Mesenchymal stem cell (in vitro differentiated cells and primary cell): ENCODE data around the gene EML6. TPM values are rescaled to one million over a fixed set of nuclear protein-coding genes. Genes with fewer than 3 reads are reported as not detected.
A peak's percentile ranks its signal among the peaks of the same experiment; 100 is the strongest.

Source experiments
- DNase-seq: peaks from one replicate; pipeline ENCODE4 v3.0.0-alpha.2; 2013
- H2AFZ ChIP-seq: one replicate; pipeline ENCODE4 v1.6.1; 2013; ENCODE audit warnings: low read depth, mild to moderate bottlenecking, control low read depth, inconsistent platforms, low read length, moderate library complexity
- H2AK5ac ChIP-seq: 2 replicates; pipeline ENCODE4 v1.6.1; 2013; ENCODE audit warnings: low read length, moderate library complexity, mild to moderate bottlenecking, inconsistent platforms; ENCODE audit not compliant: severe bottlenecking
- H2BK120ac ChIP-seq: one replicate; pipeline ENCODE4 v1.6.1; 2013; ENCODE audit warnings: low read depth, mild to moderate bottlenecking, inconsistent platforms, low read length, moderate library complexity
- H2BK12ac ChIP-seq, 2 experiments: one replicate each; pipeline ENCODE4 v1.6.1; 2013; ENCODE audit warnings: inconsistent platforms in 2 of 2, low read length in 2 of 2, mild to moderate bottlenecking in 2 of 2, moderate library complexity in 2 of 2, control low read depth in 1 of 2
- H2BK15ac ChIP-seq: one replicate; pipeline ENCODE4 v1.6.1; 2013; ENCODE audit warnings: mild to moderate bottlenecking, low read depth, inconsistent platforms; ENCODE audit not compliant: poor library complexity, severe bottlenecking
- H2BK5ac ChIP-seq: 2 replicates; pipeline ENCODE4 v1.6.1; 2013; ENCODE audit warnings: low read depth, mild to moderate bottlenecking, low read length, control low read depth, inconsistent platforms; ENCODE audit not compliant: poor library complexity, severe bottlenecking
- H3K14ac ChIP-seq, 2 experiments: one replicate each; pipeline ENCODE4 v1.6.1; 2013; ENCODE audit warnings: inconsistent platforms in 2 of 2, low read length in 2 of 2, control low read depth in 1 of 2, mild to moderate bottlenecking in 1 of 2, moderate library complexity in 1 of 2
- H3K18ac ChIP-seq, 2 experiments: one replicate each; pipeline ENCODE4 v1.6.1; 2013; ENCODE audit warnings: inconsistent platforms in 2 of 2, low read length in 2 of 2, control low read depth in 1 of 2, low read depth in 1 of 2, mild to moderate bottlenecking in 1 of 2
- H3K23ac ChIP-seq, 2 experiments: one replicate each; pipeline ENCODE4 v1.6.1; 2013; ENCODE audit warnings: inconsistent platforms in 2 of 2, low read length in 2 of 2, mild to moderate bottlenecking in 2 of 2, moderate library complexity in 2 of 2, control low read depth in 1 of 2
- H3K27ac ChIP-seq: 2 replicates; pipeline ENCODE4 v1.5.1; 2013; ENCODE audit warnings: mild to moderate bottlenecking, moderate library complexity, low read length, control low read depth, inconsistent platforms; ENCODE audit not compliant: poor library complexity, severe bottlenecking
- H3K27me3 ChIP-seq, 2 experiments: 2 replicates each; pipeline versions ENCODE4 v1.6.1 to v1.7.0; 2013; ENCODE audit warnings: low read length in 2 of 2, mild to moderate bottlenecking in 2 of 2, moderate library complexity in 2 of 2, control low read depth in 1 of 2, inconsistent platforms in 1 of 2; ENCODE audit not compliant: control insufficient read depth in 1 of 2, insufficient read depth in 1 of 2
- H3K36me3 ChIP-seq, 2 experiments: 2 replicates each; pipeline versions ENCODE4 v1.6.1 to v1.7.0; 2013; ENCODE audit warnings: low read length in 2 of 2, control low read depth in 1 of 2, inconsistent platforms in 1 of 2, low read depth in 1 of 2, mild to moderate bottlenecking in 1 of 2; ENCODE audit not compliant: insufficient read depth in 2 of 2, control insufficient read depth in 1 of 2
- H3K4ac ChIP-seq, 2 experiments: one replicate each; pipeline ENCODE4 v1.6.1; 2013; ENCODE audit warnings: inconsistent platforms in 2 of 2, low read length in 2 of 2, mild to moderate bottlenecking in 2 of 2, moderate library complexity in 2 of 2, control low read depth in 1 of 2, low read depth in 1 of 2
- H3K4me1 ChIP-seq: 2 replicates; pipeline ENCODE4 v1.6.1; 2013; ENCODE audit warnings: low read depth, low read length, control low read depth; ENCODE audit not compliant: control insufficient read depth, insufficient read depth
- H3K4me2 ChIP-seq: 2 replicates; pipeline ENCODE4 v1.6.1; 2013; ENCODE audit warnings: low read length, mild to moderate bottlenecking, inconsistent platforms; ENCODE audit not compliant: poor library complexity, severe bottlenecking
- H3K4me3 ChIP-seq, 2 experiments: 2 replicates each; pipeline versions ENCODE4 v1.5.1 to v1.7.0; 2013; ENCODE audit warnings: low read length in 2 of 2, mild to moderate bottlenecking in 2 of 2, control low read depth in 1 of 2, low read depth in 1 of 2; ENCODE audit not compliant: insufficient read depth in 1 of 2
- H3K79me1 ChIP-seq: replicated peaks from 2 replicates; pipeline ENCODE4 v1.6.1; 2013; ENCODE audit warnings: mild to moderate bottlenecking, control low read depth, low read length, inconsistent platforms; ENCODE audit not compliant: poor library complexity, severe bottlenecking
- H3K9ac ChIP-seq: 2 replicates; pipeline ENCODE4 v1.7.0; 2013; ENCODE audit warnings: mild to moderate bottlenecking, low read length, moderate library complexity
- H3K9me3 ChIP-seq: 2 replicates; pipeline ENCODE4 v1.7.0; 2013; ENCODE audit warnings: mild to moderate bottlenecking, low read length; ENCODE audit not compliant: control insufficient read depth
- H4K8ac ChIP-seq: one replicate; pipeline ENCODE4 v1.6.1; 2013; ENCODE audit warnings: inconsistent platforms, mild to moderate bottlenecking, low read length, moderate library complexity
- H4K91ac ChIP-seq: one replicate; pipeline ENCODE4 v1.6.1; 2013; ENCODE audit warnings: mild to moderate bottlenecking, low read length, inconsistent platforms
- WGBS: methylation state at CpG from one replicate; pipeline ENCODE4 v1.1.7; 2013; ENCODE audit warnings: mixed read lengths; 5-methylcytosine and 5-hydroxymethylcytosine counted together
- small RNA-seq: library from polyadenylated mRNA; stranded (forward); fragments of <200 nt; extraction: miRNeasy Mini kit (QIAGEN cat#:217004); gene quantifications from one replicate; pipeline ENCODE3, GENCODE V24; 2013; ENCODE audit warnings: low read depth

Gene EML6

GRCh38 chr2:55017880-55018279 lies 294.4 kb downstream of the EML6 start:
- H2BK15ac ChIP-seq: no peak overlapping the region
- H3K27ac ChIP-seq: no peak overlapping the region
- no peak overlapping the region for H3K4ac ChIP-seq
- no peak overlapping the region for H4K91ac ChIP-seq
- no peaks in the 10 kb centered on the region for H3K9me3 ChIP-seq
- H3K4me1 ChIP-seq: peaks cover 8% of the 10 kb centered on the region
- H2BK120ac ChIP-seq: no peak overlapping the region
- no peak for DNase-seq
- H3K9ac ChIP-seq: peak overlapping the region; percentile 24
- 100% methylated on average over 3 of the region's 3 CpGs for WGBS
- no peak overlapping the region for H2BK12ac ChIP-seq
- no peak overlapping the region for H3K4me3 ChIP-seq
- H2AK5ac ChIP-seq: no peak overlapping the region
- no peak overlapping the region for H3K14ac ChIP-seq
- no peak overlapping the region for H3K23ac ChIP-seq
- no peaks in the 10 kb centered on the region for H3K79me1 ChIP-seq
- H4K8ac ChIP-seq: no peak overlapping the region
- H3K18ac ChIP-seq: no peak overlapping the region
- no peak overlapping the region for H2BK5ac ChIP-seq
- no peak overlapping the region for H2AFZ ChIP-seq
- no peak overlapping the region for H3K4me2 ChIP-seq
- peaks cover 3 to 36% of the 10 kb centered on the region in 2 experiments for H3K36me3 ChIP-seq
- H3K27me3 ChIP-seq: no peaks in the 10 kb centered on the region

GRCh38 chr2:55018619-55019018 lies 295.2 kb downstream of the EML6 start:
- H2BK12ac ChIP-seq: no peak overlapping the region
- H3K4ac ChIP-seq: no peak overlapping the region
- H3K4me3 ChIP-seq: no peak overlapping the region
- H3K79me1 ChIP-seq: no peaks in the 10 kb centered on the region
- no peak overlapping the region for H2AFZ ChIP-seq
- H3K23ac ChIP-seq: no peak overlapping the region
- no peak overlapping the region for H3K9ac ChIP-seq
- peaks cover 8% of the 10 kb centered on the region for H3K4me1 ChIP-seq
- no peak overlapping the region for H3K14ac ChIP-seq
- H3K27ac ChIP-seq: no peak overlapping the region
- no peak overlapping the region for H4K8ac ChIP-seq
- H3K27me3 ChIP-seq: no peaks in the 10 kb centered on the region
- no peak overlapping the region for H2BK15ac ChIP-seq
- H2AK5ac ChIP-seq: no peak overlapping the region
- no peak overlapping the region for H2BK120ac ChIP-seq
- H3K9me3 ChIP-seq: no peaks in the 10 kb centered on the region
- no peak overlapping the region for H3K4me2 ChIP-seq
- H2BK5ac ChIP-seq: no peak overlapping the region
- no peak for DNase-seq
- WGBS: 89% methylated on average over 1 of the region's 1 CpG
- peaks cover 3 to 36% of the 10 kb centered on the region in 2 experiments for H3K36me3 ChIP-seq
- H3K18ac ChIP-seq: no peak overlapping the region
- H4K91ac ChIP-seq: no peak overlapping the region

- Histone ChIP-seq H3K18ac (no peak overlapping the region), H2BK5ac (no peak overlapping the region), H3K4me1 (peaks cover 5% of the 10 kb centered on the region), H3K79me1 (no peaks in the 10 kb centered on the region), H3K9me3 (no peaks in the 10 kb centered on the region), H2AFZ (no peak overlapping the region), H2BK120ac (no peak overlapping the region), H2BK15ac (no peak overlapping the region), H3K9ac (no peak overlapping the region), H3K14ac (no peak overlapping the region), H3K27me3 (no peaks in the 10 kb centered on the region), H2AK5ac (no peak overlapping the region), H2BK12ac (no peak overlapping the region), H3K4me3 (no peak overlapping the region), H3K4me2 (no peak overlapping the region), H3K23ac (no peak overlapping the region), H4K91ac (no peak overlapping the region), H3K27ac (no peak overlapping the region), H3K4ac (no peak overlapping the region), H3K36me3 (peaks cover 3 to 41% of the 10 kb centered on the region in 2 experiments), H4K8ac (no peak overlapping the region)
- peak; percentile 41 for DNase-seq
- WGBS: 0% methylated on average over 1 of the region's 5 CpGs
Observed at GRCh38 chr2:55019526-55020258, 296.2 kb downstream of the EML6 start.

Small RNAs within 50 kb of the gene (small RNA-seq; reads per million reads assigned to genes)
- gene RNU6-433P (not detected), gene RNU7-81P (not detected)
